ENCODE measurements around the gene PRCP. TPM values are rescaled to one million over a fixed set of nuclear protein-coding genes. Genes with fewer than 3 reads are reported as not detected.

The PRCP gene
- total RNA-seq, 1 experiment from 2014 or later = 56.7 TPM

DNA sequence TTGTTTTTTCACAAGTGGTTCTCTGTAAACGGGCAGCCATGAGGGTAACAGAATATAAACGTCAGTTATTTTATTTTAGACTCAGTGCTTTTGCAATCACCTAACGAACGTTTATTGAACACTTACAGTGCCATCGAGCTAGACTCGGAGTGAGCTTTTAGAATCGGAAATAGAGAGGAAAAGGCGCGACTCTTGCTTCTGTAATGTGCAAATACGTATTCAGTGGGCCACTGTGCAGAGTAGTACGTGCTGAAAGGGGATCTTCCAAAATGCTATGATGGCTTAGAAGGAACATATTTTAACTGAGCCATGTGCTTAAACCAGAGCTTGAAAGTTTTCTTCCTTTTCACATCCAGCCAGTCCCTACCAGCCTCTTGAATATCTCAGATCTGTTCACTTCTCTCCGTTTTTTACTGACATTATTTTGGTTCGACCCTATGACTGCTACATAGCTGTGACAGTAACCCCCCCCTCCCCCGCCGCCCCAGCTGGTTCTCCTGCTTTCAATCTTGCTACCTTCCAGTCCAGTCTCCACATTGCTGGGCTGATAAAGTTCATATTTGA is 1.8 kb upstream of the PRCP start:
- no peak for DNase-seq
- peaks cover 11% of the 10 kb centered on the region; the same call in 1 of the 2 replicates for H3K79me2 ChIP-seq (ENCODE audit: insufficient read depth, low read length)
- TF ChIP-seq, protein P1, sequence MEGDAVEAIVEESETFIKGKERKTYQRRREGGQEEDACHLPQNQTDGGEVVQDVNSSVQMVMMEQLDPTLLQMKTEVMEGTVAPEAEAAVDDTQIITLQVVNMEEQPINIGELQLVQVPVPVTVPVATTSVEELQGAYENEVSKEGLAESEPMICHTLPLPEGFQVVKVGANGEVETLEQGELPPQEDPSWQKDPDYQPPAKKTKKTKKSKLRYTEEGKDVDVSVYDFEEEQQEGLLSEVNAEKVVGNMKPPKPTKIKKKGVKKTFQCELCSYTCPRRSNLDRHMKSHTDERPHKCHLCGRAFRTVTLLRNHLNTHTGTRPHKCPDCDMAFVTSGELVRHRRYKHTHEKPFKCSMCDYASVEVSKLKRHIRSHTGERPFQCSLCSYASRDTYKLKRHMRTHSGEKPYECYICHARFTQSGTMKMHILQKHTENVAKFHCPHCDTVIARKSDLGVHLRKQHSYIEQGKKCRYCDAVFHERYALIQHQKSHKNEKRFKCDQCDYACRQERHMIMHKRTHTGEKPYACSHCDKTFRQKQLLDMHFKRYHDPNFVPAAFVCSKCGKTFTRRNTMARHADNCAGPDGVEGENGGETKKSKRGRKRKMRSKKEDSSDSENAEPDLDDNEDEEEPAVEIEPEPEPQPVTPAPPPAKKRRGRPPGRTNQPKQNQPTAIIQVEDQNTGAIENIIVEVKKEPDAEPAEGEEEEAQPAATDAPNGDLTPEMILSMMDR (conservative IDR thresholded peaks at IDR 0.05) = no peak

More for the DNA sequence above, 1.8 kb upstream of the PRCP start:
- Mint-ChIP-seq H3K27me3 (ENCODE audit: low read depth) (no peaks in the 10 kb centered on the region), H3K4me3 (peak overlapping the region; percentile 92 to 99), H3K36me3 (ENCODE audit: insufficient read depth in 1 of 3, low read depth in 3 of 3) (no peaks in the 10 kb centered on the region), H3K27ac (peak overlapping the region in 1 of 3 experiments; percentile 99; a peak in 4 of 7 replicates), H3K9me3 (no peaks in the 10 kb centered on the region), H3K4me1 (peaks cover 29 to 32% of the 10 kb centered on the region in 2 experiments)
- Histone ChIP-seq H2BK12ac (ENCODE audit: insufficient read length, low read depth, low read length) (no peak overlapping the region), H2BK15ac (ENCODE audit: low read depth, low read length) (no peak overlapping the region), H3K27me3 (ENCODE audit: insufficient read depth, low read length) (no peaks in the 10 kb centered on the region), H3K23ac (ENCODE audit: insufficient read length, low read depth, low read length) (no peak overlapping the region), H3K79me1 (ENCODE audit: insufficient read depth, low read depth, low read length, poor library complexity, severe bottlenecking) (no peaks in the 10 kb centered on the region), H4K8ac (replicated peaks; ENCODE audit: insufficient read length, low read depth, low read length) (no peak overlapping the region), H3T11ph (ENCODE audit: low read length) (no peak overlapping the region), H2BK20ac (ENCODE audit: low read depth, low read length, poor library complexity, severe bottlenecking) (no peak overlapping the region), H4K20me1 (ENCODE audit: control insufficient read depth, insufficient read depth, insufficient read length) (no peaks in the 10 kb centered on the region), H4K91ac (ENCODE audit: insufficient read length, low read depth, low read length) (no peak overlapping the region), H3K14ac (ENCODE audit: insufficient read depth, low read length) (no peak overlapping the region), H2BK120ac (ENCODE audit: low read depth, low read length, poor library complexity, severe bottlenecking) (no peak overlapping the region), H3K4ac (ENCODE audit: low read depth, low read length) (no peak overlapping the region), H2BK5ac (ENCODE audit: insufficient read length, low read length) (no peak overlapping the region), H3K9me3 (ENCODE audit: control insufficient read depth, low read depth, low read length) (no peaks in the 10 kb centered on the region), H4K5ac (ENCODE audit: insufficient read length, low read depth, low read length) (no peak overlapping the region), H3K27ac (ENCODE audit: insufficient read length, low read depth, low read length) (no peak overlapping the region), H3K4me2 (ENCODE audit: insufficient read depth, insufficient read length, low read length) (peak overlapping the region; percentile 90), H2AFZ (ENCODE audit: low read length) (peak overlapping the region; percentile 5), H3K56ac (ENCODE audit: insufficient read length, low read depth, low read length) (no peak overlapping the region), H3K9ac (ENCODE audit: extremely low read depth, insufficient read length, low read length) (peak overlapping the region; percentile 82), H3K23me2 (ENCODE audit: insufficient read length, low read depth, low read length, poor library complexity, severe bottlenecking) (peaks cover 16% of the 10 kb centered on the region), H3K4me1 (ENCODE audit: insufficient read depth, low read length) (peaks cover 3% of the 10 kb centered on the region; the same call in 1 of the 2 replicates), H2AK5ac (ENCODE audit: insufficient read length, low read length) (no peak overlapping the region), H3K18ac (ENCODE audit: insufficient read length, low read depth, low read length) (no peak overlapping the region)
- no CpG with 5 or more reads among the region's 15 CpGs for WGBS (ENCODE audit: extremely low coverage, insufficient read length, low lambda C conversion rate)
